Measurements from ENCODE around the gene MUSTN1. TPM values are rescaled to one million over a fixed set of nuclear protein-coding genes. Genes with fewer than 3 reads are reported as not detected.

Gene MUSTN1
- total RNA-seq, 2 donors from 2014 or later = 3.2 to 4.2 TPM

- no peak overlapping the region for H3K27ac ChIP-seq (ENCODE audit: low read depth, low read length)
- H3K4me1 Mint-ChIP-seq = no peaks in the 10 kb centered on the region
- H3K4me3 ChIP-seq (ENCODE audit: low read length) = no peak overlapping the region
- TF ChIP-seq CTCF (conservative IDR thresholded peaks at IDR 0.05) = no peak
- H3K27me3 ChIP-seq (ENCODE audit: control insufficient read depth, insufficient read depth, low read length, poor library complexity, severe bottlenecking) = no peaks in the 10 kb centered on the region
- WGBS, 2 experiments (ENCODE audit: insufficient coverage in 1 of 2, insufficient read length in 1 of 2) = 92 to 100% methylated on average over 6 of the region's 6 CpGs
- peaks cover 13% of the 10 kb centered on the region for H3K36me3 ChIP-seq (ENCODE audit: control insufficient read depth, insufficient read depth, low read length)
- DNase-seq = no peak
- no peaks in the 10 kb centered on the region for H3K9me3 Mint-ChIP-seq
- no peaks in the 10 kb centered on the region for H3K27me3 Mint-ChIP-seq (ENCODE audit: insufficient read depth)
- no peak overlapping the region for H3K4me3 Mint-ChIP-seq
- peaks cover 19% of the 10 kb centered on the region for H3K36me3 Mint-ChIP-seq (ENCODE audit: low read depth)
- H3K27ac Mint-ChIP-seq = no peak overlapping the region
- no peaks in the 10 kb centered on the region for H3K4me1 ChIP-seq (ENCODE audit: control insufficient read depth, insufficient read depth, low read length)
- H3K9ac ChIP-seq (ENCODE audit: extremely low read depth, low read length, poor library complexity, severe bottlenecking) = no peak overlapping the region
- no peaks in the 10 kb centered on the region for H3K9me3 ChIP-seq (ENCODE audit: control insufficient read depth, low read length)
These were observed 12.4 kb upstream of the MUSTN1 start for GRCh38 chr3:52847241-52847640.

- 89 to 92% methylated on average over 13 to 15 of the region's 15 CpGs for whole genome bisulfite sequencing, 2 experiments (ENCODE audit: insufficient coverage in 1 of 2, insufficient read length in 1 of 2)
- peaks cover 5% of the 10 kb centered on the region for H3K36me3 ChIP-seq (ENCODE audit: control insufficient read depth, insufficient read depth, low read length)
- H3K27me3 Mint-ChIP-seq (ENCODE audit: insufficient read depth) = no peaks in the 10 kb centered on the region
- H3K27me3 ChIP-seq (ENCODE audit: control insufficient read depth, insufficient read depth, low read length, poor library complexity, severe bottlenecking) = no peaks in the 10 kb centered on the region
- TF ChIP-seq CTCF (conservative IDR thresholded peaks at IDR 0.05) = no peak
- H3K4me1 ChIP-seq (ENCODE audit: control insufficient read depth, insufficient read depth, low read length) = no peaks in the 10 kb centered on the region
- H3K36me3 Mint-ChIP-seq (ENCODE audit: low read depth) = peaks cover 17% of the 10 kb centered on the region
- no peak overlapping the region for H3K27ac Mint-ChIP-seq
- no peaks in the 10 kb centered on the region for H3K4me1 Mint-ChIP-seq
- no peak for DNase-seq
- H3K9ac ChIP-seq (ENCODE audit: extremely low read depth, low read length, poor library complexity, severe bottlenecking) = no peak overlapping the region
- no peaks in the 10 kb centered on the region for H3K9me3 ChIP-seq (ENCODE audit: control insufficient read depth, low read length)
- H3K27ac ChIP-seq (ENCODE audit: low read depth, low read length) = peak overlapping the region; percentile 32
- H3K9me3 Mint-ChIP-seq = no peaks in the 10 kb centered on the region
- H3K4me3 ChIP-seq (ENCODE audit: low read length) = no peak overlapping the region
- H3K4me3 Mint-ChIP-seq = no peak overlapping the region
These were observed 11.7 kb upstream of the MUSTN1 start for GRCh38 chr3:52846432-52846965.

- Histone ChIP-seq H3K4me3 (ENCODE audit: low read length) (no peak overlapping the region), H3K9ac (ENCODE audit: extremely low read depth, low read length, poor library complexity, severe bottlenecking) (no peak overlapping the region), H3K4me1 (ENCODE audit: control insufficient read depth, insufficient read depth, low read length) (no peaks in the 10 kb centered on the region), H3K27ac (ENCODE audit: low read depth, low read length) (no peak overlapping the region), H3K27me3 (ENCODE audit: control insufficient read depth, insufficient read depth, low read length, poor library complexity, severe bottlenecking) (no peaks in the 10 kb centered on the region), H3K36me3 (ENCODE audit: control insufficient read depth, insufficient read depth, low read length) (peaks cover 5% of the 10 kb centered on the region), H3K9me3 (ENCODE audit: control insufficient read depth, low read length) (no peaks in the 10 kb centered on the region)
- no peaks in the 10 kb centered on the region for H3K9me3 Mint-ChIP-seq
- no peak overlapping the region for H3K27ac Mint-ChIP-seq
- peak; percentile 64 for TF ChIP-seq CTCF (conservative IDR thresholded peaks at IDR 0.05)
- H3K4me1 Mint-ChIP-seq = no peaks in the 10 kb centered on the region
- no peaks in the 10 kb centered on the region for H3K27me3 Mint-ChIP-seq (ENCODE audit: insufficient read depth)
- H3K4me3 Mint-ChIP-seq = no peak overlapping the region
- H3K36me3 Mint-ChIP-seq (ENCODE audit: low read depth) = peaks cover 17% of the 10 kb centered on the region
- DNase-seq = peak; percentile 61
- 92 to 93% methylated on average over 4 to 7 of the region's 7 CpGs for WGBS, 2 experiments (ENCODE audit: insufficient coverage in 1 of 2, insufficient read length in 1 of 2)
These were observed 11.0 kb upstream of the MUSTN1 start for GRCh38 chr3:52845691-52846431.
